Transverse colon (tissue), 4 donors: Measurements from ENCODE around the gene LDLRAD4.

ENCODE experiments used
- CTCF ChIP-seq, 5 experiments: fragments of 200-600 bp in 3 of 5; fragments of 450-650 bp in 2 of 5; sonication (generic) in 3 of 5; IDR thresholded peaks; 1 replicate in 2 of 5; 2 replicates in 3 of 5; pipeline ENCODE4 v1.5.1; 2016 to 2017; ENCODE audit warnings: antibody characterized with exemption in 5 of 5, inconsistent platforms in 3 of 5, mild to moderate bottlenecking in 2 of 5, moderate library complexity in 1 of 5
- POLR2A ChIP-seq: fragments of 450-650 bp; IDR thresholded peaks from one replicate; pipeline ENCODE4 v1.6.1; 2016; ENCODE audit warnings: antibody characterized with exemption, mild to moderate bottlenecking, moderate library complexity
- POLR2AphosphoS5 ChIP-seq, 3 donors: sonication (generic); formaldehyde crosslinking; IDR thresholded peaks; one replicate each; pipeline ENCODE4 v1.6.1; 2016; ENCODE audit warnings: antibody characterized with exemption in 3 of 3

- TF ChIP-seq CTCF (IDR thresholded peaks at IDR 0.05), result no peak
- TF ChIP-seq POLR2A, result no peak
- TF ChIP-seq POLR2AphosphoS5 (IDR thresholded peaks at IDR 0.05), result no peak
Observed at GRCh38 chr18:13613099-13613498, 394.5 kb downstream of the LDLRAD4 start.
